HG03558 (cell line): Measurements from ENCODE around the gene GCLC.

Experiments used
- ATAC-seq: cut with Tn5 transposase; IDR thresholded peaks from one replicate; pipeline ENCODE4 v1.9.1; 2021; ENCODE audit warnings: moderate number of reproducible peaks; ENCODE audit not compliant: unreplicated experiment; ENCODE audit errors: extremely low read depth

The GCLC gene

GRCh38 chr6:53461041-53461656 is 83.8 kb downstream of the GCLC start:
- ATAC-seq: peak; percentile 42

GRCh38 chr6:53458105-53458866 is 86.6 kb downstream of the GCLC start:
- ATAC-seq: no peak

- no peak for ATAC-seq
These were observed 88.1 kb downstream of the GCLC start for GRCh38 chr6:53456809-53457208.

- no peak for ATAC-seq
These were observed 89.2 kb downstream of the GCLC start for GRCh38 chr6:53455678-53456077.

- no peak for ATAC-seq
These were observed 93.7 kb downstream of the GCLC start for GRCh38 chr6:53451165-53451564.

- ATAC-seq: no peak
These were observed 97.0 kb downstream of the GCLC start for GRCh38 chr6:53447865-53448264.
